ENCODE results near the gene AP2S1.

- TF ChIP-seq, protein P1, sequence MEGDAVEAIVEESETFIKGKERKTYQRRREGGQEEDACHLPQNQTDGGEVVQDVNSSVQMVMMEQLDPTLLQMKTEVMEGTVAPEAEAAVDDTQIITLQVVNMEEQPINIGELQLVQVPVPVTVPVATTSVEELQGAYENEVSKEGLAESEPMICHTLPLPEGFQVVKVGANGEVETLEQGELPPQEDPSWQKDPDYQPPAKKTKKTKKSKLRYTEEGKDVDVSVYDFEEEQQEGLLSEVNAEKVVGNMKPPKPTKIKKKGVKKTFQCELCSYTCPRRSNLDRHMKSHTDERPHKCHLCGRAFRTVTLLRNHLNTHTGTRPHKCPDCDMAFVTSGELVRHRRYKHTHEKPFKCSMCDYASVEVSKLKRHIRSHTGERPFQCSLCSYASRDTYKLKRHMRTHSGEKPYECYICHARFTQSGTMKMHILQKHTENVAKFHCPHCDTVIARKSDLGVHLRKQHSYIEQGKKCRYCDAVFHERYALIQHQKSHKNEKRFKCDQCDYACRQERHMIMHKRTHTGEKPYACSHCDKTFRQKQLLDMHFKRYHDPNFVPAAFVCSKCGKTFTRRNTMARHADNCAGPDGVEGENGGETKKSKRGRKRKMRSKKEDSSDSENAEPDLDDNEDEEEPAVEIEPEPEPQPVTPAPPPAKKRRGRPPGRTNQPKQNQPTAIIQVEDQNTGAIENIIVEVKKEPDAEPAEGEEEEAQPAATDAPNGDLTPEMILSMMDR (conservative IDR thresholded peaks at IDR 0.05; ENCODE audit: low read depth, low read length) = no peak
- no peak for TF ChIP-seq EZH2 (IDR thresholded peaks at IDR 0.05; ENCODE audit: borderline replicate concordance, low read depth, low read length, poor library complexity, severe bottlenecking)
Measured at GRCh38 chr19:46788262-46788967, 62.2 kb downstream of the AP2S1 start, which contains the start of gene SLC1A5.
